Measurements from ENCODE around the gene SCYL2. TPM values are rescaled to one million over a fixed set of nuclear protein-coding genes. Genes with fewer than 3 reads are reported as not detected.
A peak's percentile ranks its signal among the peaks of the same experiment; 100 is the strongest.

SCYL2 gene
- total RNA-seq, 1 donor from 2014 or later, result 68.7 TPM

- H3K27ac Mint-ChIP-seq (ENCODE audit: unreplicated experiment), result no peak overlapping the region
- Histone ChIP-seq H3K79me2 (ENCODE audit: insufficient read depth, low read length) (no peaks in the 10 kb centered on the region), H3K9me3 (ENCODE audit: insufficient read depth, low read depth, low read length) (no peaks in the 10 kb centered on the region), H3K9ac (ENCODE audit: low read length) (no peak overlapping the region), H3K36me3 (ENCODE audit: insufficient read depth, low read length) (no peaks in the 10 kb centered on the region), H2AFZ (ENCODE audit: low read depth, low read length) (no peak overlapping the region), H3K4me1 (ENCODE audit: insufficient read depth, low read length) (no peaks in the 10 kb centered on the region), H3K27me3 (ENCODE audit: insufficient read depth, low read length) (no peaks in the 10 kb centered on the region), H4K20me1 (ENCODE audit: insufficient read depth, low read length) (no peaks in the 10 kb centered on the region), H3K27ac (ENCODE audit: low read depth, low read length) (no peak overlapping the region), H3K4me2 (ENCODE audit: low read length) (no peak overlapping the region), H3K4me3 (ENCODE audit: insufficient read depth, low read depth, low read length) (no peak overlapping the region)
- no peaks in the 10 kb centered on the region for H3K4me1 Mint-ChIP-seq (ENCODE audit: low read depth, unreplicated experiment)
- H3K36me3 Mint-ChIP-seq (ENCODE audit: low read depth, unreplicated experiment), result no peaks in the 10 kb centered on the region
- FAIRE-seq (no peak), DNase-seq (ENCODE audit: low read depth) (no peak)
- TF ChIP-seq EZH2 (IDR thresholded peaks at IDR 0.05; ENCODE audit: insufficient read depth, low read length), result no peak
- TF ChIP-seq, protein P1, sequence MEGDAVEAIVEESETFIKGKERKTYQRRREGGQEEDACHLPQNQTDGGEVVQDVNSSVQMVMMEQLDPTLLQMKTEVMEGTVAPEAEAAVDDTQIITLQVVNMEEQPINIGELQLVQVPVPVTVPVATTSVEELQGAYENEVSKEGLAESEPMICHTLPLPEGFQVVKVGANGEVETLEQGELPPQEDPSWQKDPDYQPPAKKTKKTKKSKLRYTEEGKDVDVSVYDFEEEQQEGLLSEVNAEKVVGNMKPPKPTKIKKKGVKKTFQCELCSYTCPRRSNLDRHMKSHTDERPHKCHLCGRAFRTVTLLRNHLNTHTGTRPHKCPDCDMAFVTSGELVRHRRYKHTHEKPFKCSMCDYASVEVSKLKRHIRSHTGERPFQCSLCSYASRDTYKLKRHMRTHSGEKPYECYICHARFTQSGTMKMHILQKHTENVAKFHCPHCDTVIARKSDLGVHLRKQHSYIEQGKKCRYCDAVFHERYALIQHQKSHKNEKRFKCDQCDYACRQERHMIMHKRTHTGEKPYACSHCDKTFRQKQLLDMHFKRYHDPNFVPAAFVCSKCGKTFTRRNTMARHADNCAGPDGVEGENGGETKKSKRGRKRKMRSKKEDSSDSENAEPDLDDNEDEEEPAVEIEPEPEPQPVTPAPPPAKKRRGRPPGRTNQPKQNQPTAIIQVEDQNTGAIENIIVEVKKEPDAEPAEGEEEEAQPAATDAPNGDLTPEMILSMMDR (IDR thresholded peaks at IDR 0.05; ENCODE audit: insufficient read depth, low read depth, low read length), result no peak
- no peaks in the 10 kb centered on the region for H3K27me3 Mint-ChIP-seq (ENCODE audit: low read depth, unreplicated experiment)
- H3K9me3 Mint-ChIP-seq (ENCODE audit: unreplicated experiment), result no peaks in the 10 kb centered on the region
- no peak overlapping the region for H3K4me3 Mint-ChIP-seq (ENCODE audit: unreplicated experiment)
Measured at GRCh38 chr12:100345020-100345767, 78.2 kb downstream of the SCYL2 start.

DNA sequence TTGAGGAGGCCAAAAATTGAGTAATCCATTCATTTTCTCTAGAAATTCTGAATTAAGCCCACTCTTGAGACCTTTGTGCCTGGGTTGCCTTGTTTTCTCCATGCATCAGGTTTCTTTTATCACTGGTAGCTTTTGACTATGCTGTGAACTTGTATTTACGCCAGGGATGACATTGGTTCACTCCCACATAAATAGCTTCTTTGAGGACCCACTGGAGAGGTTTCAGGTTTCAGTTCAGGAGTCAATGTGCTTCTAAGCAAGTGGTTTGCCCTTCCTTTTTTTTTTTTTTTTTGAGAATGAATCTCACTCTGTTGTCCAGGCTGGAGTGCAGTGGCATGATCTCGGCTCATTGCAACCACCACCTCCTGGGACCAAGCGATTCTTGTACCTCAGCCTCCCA is 79.7 kb downstream of the SCYL2 start:
- TF ChIP-seq, protein P1 (IDR thresholded peaks at IDR 0.05; ENCODE audit: insufficient read depth, low read depth, low read length), result no peak
- TF ChIP-seq EZH2 (IDR thresholded peaks at IDR 0.05; ENCODE audit: insufficient read depth, low read length), result no peak
- H3K9ac ChIP-seq (ENCODE audit: low read length), result no peak overlapping the region
- FAIRE-seq (no peak), DNase-seq (ENCODE audit: low read depth) (peak; percentile 35)
- Mint-ChIP-seq H3K27ac (ENCODE audit: unreplicated experiment) (no peak overlapping the region), H3K9me3 (ENCODE audit: unreplicated experiment) (no peaks in the 10 kb centered on the region), H3K36me3 (ENCODE audit: low read depth, unreplicated experiment) (no peaks in the 10 kb centered on the region), H3K4me3 (ENCODE audit: unreplicated experiment) (no peak overlapping the region), H3K4me1 (ENCODE audit: low read depth, unreplicated experiment) (no peaks in the 10 kb centered on the region), H3K27me3 (ENCODE audit: low read depth, unreplicated experiment) (no peaks in the 10 kb centered on the region)
- no peaks in the 10 kb centered on the region for H3K9me3 ChIP-seq (ENCODE audit: insufficient read depth, low read depth, low read length)
- no peak overlapping the region for H2AFZ ChIP-seq (ENCODE audit: low read depth, low read length)
- H3K36me3 ChIP-seq (ENCODE audit: insufficient read depth, low read length), result no peaks in the 10 kb centered on the region
- no peak overlapping the region for H3K4me3 ChIP-seq (ENCODE audit: insufficient read depth, low read depth, low read length)
- H4K20me1 ChIP-seq (ENCODE audit: insufficient read depth, low read length), result no peaks in the 10 kb centered on the region
- no peaks in the 10 kb centered on the region for H3K27me3 ChIP-seq (ENCODE audit: insufficient read depth, low read length)
- no peak overlapping the region for H3K27ac ChIP-seq (ENCODE audit: low read depth, low read length)
- no peaks in the 10 kb centered on the region for H3K79me2 ChIP-seq (ENCODE audit: insufficient read depth, low read length)
- no peaks in the 10 kb centered on the region for H3K4me1 ChIP-seq (ENCODE audit: insufficient read depth, low read length)
- no peak overlapping the region for H3K4me2 ChIP-seq (ENCODE audit: low read length)

Data from astrocyte (in vitro differentiated cells and primary cell).